GM19025 (cell line): ENCODE data around the gene PRRT4.

ENCODE experiments used
- ATAC-seq: cut with Tn5 transposase; IDR thresholded peaks from one replicate; pipeline ENCODE4 v1.9.1; 2021; ENCODE audit warnings: mild to moderate bottlenecking, low read depth, moderate library complexity; ENCODE audit not compliant: unreplicated experiment

PRRT4 gene

DNA sequence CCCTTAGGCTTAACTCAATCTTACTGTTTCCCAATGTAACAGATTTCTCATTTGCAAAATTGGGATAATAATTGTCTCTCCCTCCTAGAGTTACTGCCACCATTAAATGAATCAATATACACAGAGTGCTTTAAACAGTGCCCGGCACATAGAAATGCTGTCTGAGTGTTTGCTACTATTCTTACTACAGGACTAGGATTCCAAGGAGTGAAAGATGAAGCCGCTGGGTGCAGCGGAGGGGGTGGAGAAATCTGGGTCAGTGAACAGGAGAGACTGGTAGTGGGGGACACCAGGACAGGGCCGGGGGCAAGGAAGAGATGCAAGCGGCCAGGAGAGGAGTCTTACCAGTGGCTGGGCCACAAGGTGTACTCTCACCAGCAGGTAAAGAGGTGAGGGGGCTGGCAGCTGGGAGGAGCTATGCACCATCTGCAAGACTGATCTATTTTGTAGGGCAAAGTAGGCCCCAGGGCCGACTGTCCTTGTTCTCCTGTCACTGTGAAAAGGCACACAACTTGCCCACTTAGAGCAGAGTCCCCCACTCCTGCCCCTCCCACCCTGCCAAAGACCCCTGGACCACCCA, 18.5 kb upstream of the PRRT4 start:
- ATAC-seq = no peak

- no peak for ATAC-seq
Measured at GRCh38 chr7:128378637-128379036, 17.1 kb upstream of the PRRT4 start.

DNA sequence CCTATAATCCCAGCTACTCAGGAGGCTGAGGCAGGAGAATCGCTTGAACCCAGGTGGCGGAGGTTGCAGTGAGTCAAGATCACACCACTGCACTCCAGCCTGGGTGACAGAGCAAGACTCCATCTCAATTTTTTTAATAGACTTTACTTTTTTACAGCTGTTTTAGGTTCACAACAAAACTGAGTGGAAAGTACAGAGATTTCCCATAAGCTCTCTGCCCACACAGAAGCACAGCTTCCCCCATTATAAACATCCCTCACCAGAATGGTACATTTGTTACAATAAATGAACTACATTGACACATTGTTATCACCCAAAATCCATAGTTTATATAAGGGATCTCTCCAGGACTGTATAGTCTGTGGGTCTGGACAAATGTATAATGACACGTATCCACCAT, 14.6 kb upstream of the PRRT4 start:
- no peak for ATAC-seq

DNA sequence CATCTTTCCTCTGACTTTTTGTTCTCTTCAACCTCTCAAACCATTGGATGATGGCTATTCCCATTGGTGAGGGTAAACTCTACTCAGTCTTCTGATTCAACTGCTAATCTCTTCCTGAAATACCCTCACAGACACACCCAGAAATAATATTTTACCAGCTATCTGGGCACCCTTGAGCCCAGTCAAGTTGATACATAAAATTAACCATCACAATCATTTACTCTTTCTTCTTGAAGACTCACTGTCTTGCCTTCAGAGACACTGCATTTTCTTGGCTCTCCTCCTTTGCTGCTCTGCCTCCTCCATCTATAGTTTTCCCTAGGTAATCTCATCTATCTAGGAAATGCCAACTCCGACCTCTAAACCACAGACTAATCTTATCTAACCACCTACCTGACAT, 12.6 kb upstream of the PRRT4 start:
- ATAC-seq = no peak

DNA sequence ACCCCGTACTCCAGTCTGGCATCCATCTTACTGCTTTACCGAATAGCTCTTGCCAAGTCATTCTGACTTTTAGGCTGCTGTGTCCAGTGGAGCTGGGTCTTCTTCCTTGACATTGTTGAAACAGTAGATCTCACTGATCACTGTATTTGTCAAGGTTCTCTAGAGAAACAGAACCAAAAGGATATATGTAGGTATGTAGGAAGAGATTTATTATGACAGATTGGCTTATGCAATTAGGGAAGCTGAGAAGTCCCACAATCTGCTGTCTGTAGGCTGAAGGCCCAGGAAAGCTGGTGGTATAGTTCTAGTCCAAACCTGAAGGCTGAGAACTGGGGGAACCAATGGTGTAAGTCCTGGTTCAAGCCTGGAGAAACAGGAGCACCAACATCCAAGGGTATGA, 12.1 kb upstream of the PRRT4 start:
- ATAC-seq = no peak

- no peak for ATAC-seq
Measured at GRCh38 chr7:128370491-128370890, 9.0 kb upstream of the PRRT4 start.

GRCh38 chr7:128366986-128367385, 5.5 kb upstream of the PRRT4 start:
- no peak for ATAC-seq

GRCh38 chr7:128366300-128366699, 4.8 kb upstream of the PRRT4 start:
- no peak for ATAC-seq

DNA sequence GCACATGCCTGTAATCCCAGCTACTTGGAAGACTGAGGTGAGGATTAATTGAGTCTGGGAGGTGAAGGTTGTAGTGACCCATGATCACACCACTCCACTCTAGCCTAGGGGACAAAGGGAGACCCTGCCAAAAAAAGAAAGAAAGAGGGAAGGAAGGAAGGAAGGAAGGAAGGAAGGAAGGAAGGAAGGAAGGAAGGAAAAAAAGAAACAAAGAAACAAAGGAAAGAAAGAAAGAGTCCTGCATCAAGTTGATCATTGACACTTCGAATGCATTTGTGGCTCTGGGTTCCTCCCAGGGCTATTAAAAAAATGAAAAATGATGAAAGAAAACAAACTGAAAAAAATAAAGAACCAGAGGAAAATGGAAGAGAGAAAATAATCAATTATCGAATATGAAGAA, 3.9 kb upstream of the PRRT4 start:
- ATAC-seq = no peak

- no peak for ATAC-seq
Measured at GRCh38 chr7:128364166-128364870, 2.8 kb upstream of the PRRT4 start.

DNA sequence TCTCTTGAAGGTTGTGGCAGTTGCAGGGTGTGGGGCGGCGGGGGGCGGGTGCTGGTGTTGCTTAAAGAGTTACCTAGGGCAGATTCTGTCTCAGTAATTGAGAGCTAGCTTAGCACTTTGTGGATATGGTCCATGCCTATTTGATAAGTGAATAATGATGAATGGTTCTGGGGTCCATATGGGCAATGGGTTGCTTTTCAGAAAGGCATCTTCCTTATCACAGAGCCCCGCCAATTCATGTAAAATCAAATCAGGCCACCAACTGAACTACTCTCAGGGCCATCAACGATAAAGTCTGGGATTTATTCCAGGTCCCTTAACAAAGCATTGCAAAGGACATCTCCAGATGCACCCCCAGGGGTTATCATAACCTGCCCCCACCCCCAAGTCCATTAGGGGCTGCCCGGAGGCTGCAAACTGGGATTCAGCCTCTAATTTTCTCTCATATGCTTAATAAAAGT, 1.8 kb upstream of the PRRT4 start:
- ATAC-seq = no peak

DNA sequence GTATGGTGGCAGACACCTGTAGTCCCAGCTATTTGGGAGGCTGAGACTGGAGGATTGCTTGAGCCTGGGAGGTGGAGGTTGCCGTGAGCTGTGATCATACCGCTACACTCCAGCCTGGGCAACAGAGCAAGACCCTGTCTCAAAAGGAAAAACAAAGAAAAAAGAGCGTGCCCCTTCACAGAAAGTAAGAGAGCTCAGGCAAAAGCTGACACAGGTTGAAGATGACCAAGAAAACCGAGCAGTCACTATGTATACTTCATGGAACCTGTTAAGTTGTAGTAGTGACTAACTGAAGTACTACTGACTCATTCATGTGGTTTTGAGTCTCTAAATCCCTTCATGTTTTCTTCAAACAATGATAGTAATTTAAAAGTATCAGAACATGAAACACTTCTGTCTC, 1.2 kb upstream of the PRRT4 start:
- ATAC-seq = no peak

- no peak for ATAC-seq
Measured at GRCh38 chr7:128360359-128360678, 1.2 kb downstream of the PRRT4 start.

DNA sequence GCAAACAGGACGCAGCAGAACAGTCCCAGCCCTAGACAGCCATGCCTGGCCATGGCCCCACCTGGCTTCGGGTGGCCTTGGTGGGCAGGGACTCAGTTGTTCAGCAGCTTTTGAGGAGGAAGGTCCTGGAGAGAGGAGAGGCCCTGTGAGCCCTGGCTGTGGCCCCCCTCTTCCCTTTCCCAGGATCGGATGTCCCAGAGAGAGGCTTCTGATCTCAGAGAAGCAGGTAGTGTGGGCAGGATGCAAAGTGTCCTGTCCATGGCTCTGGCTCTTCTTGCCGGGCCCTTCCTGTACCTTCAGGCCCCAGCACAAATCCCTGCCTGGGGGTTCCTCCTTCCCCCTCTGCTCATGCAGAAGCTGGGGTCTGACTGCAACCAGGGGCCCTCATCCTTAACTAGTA, 1.6 kb downstream of the PRRT4 start:
- no peak for ATAC-seq

GRCh38 chr7:128359336-128359735, 2.2 kb downstream of the PRRT4 start:
- no peak for ATAC-seq

DNA sequence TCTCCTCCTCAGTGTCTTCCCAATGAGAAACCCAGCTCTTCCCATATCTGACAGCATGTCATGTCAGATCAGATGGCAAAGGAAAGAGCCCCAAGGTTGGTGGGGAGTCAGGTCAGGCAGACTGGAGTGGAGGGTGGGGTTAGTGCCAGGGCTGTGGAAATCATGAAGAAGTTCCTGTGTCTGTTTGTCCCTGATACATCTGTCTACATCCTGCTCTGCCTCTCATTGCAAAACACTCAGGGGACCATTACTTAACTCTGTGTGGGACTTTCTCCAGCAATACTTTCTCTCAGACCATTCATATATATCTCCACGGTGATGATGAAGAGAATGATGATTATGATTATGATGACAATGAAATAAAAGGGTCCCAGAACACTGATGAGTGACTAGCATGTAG, 3.3 kb downstream of the PRRT4 start:
- no peak for ATAC-seq

GRCh38 chr7:128357217-128357613, 4.3 kb downstream of the PRRT4 start:
- ATAC-seq = no peak

- ATAC-seq = no peak
Measured at GRCh38 chr7:128356546-128357216, 4.8 kb downstream of the PRRT4 start.

DNA sequence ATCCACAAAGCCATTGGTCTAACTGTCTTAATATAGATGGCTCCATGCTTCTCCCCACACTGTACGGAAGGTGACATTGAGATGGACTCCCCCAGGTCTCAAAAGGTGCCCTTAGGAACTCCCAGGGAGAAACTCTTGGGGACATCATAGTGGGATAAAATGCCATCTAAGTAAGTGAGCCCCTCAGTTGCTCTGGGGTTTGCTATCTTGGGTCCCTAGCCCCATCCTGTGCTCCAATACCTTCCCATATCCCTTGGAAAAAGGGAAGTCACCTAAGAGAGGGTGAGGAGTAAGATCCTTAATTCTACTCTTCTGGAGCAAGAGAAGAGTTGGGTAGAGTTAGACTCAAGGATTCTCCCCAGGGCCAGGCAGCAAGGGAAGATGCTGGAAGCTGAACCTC, 7.9 kb downstream of the PRRT4 start:
- ATAC-seq = no peak

- no peak for ATAC-seq
Measured at GRCh38 chr7:128353189-128353588, 8.3 kb downstream of the PRRT4 start.

GRCh38 chr7:128352636-128353035, 8.9 kb downstream of the PRRT4 start:
- no peak for ATAC-seq

- no peak for ATAC-seq
Measured at GRCh38 chr7:128352153-128352537, 9.3 kb downstream of the PRRT4 start.
